Activated CD4-positive, alpha-beta T cell treated with anti-CD3 and anti-CD28 coated beads, Interleukin-2, amount 10 ng/mL, durations not matched to agents 7 days and 5 days (primary cell): ENCODE results near the gene PSG4. TPM values are rescaled to one million over a fixed set of nuclear protein-coding genes. Genes with fewer than 3 reads are reported as not detected.
"Not testable (repeated sequence)": the region's sequence is repeated elsewhere in the genome, so short reads cannot be mapped to it uniquely, and the experiment has no call there.

Source experiments
- CTCF ChIA-PET: fragments of 350-600 bp; sonication (Branson Sonifier 250); formaldehyde crosslinking; loops from one replicate; lab custom pipeline; 2021; ENCODE audit warnings: antibody characterized with exemption; lab: Charles Lee
- POLR2A ChIA-PET: fragments of 350-600 bp; sonication (Branson Sonifier 250); formaldehyde crosslinking; loops from one replicate; lab custom pipeline; 2021; ENCODE audit warnings: antibody characterized with exemption; lab: Charles Lee
- DNase-seq: peaks from one replicate; pipeline ENCODE4 v3.0.0-alpha.2; 2020
- H3K27ac Mint-ChIP-seq: one replicate; pipeline ENCODE4 v1.8.0; 2021; ENCODE audit warnings: mild to moderate bottlenecking, moderate library complexity, mixed read lengths
- H3K27me3 Mint-ChIP-seq: one replicate; pipeline ENCODE4 v1.8.0; 2021; ENCODE audit warnings: mixed read lengths
- H3K36me3 Mint-ChIP-seq: one replicate; pipeline ENCODE4 v1.8.0; 2021; ENCODE audit warnings: low read depth, mixed read lengths
- H3K4me1 Mint-ChIP-seq: one replicate; pipeline ENCODE4 v1.8.0; 2021; ENCODE audit warnings: mixed read lengths
- H3K4me3 Mint-ChIP-seq: one replicate; pipeline ENCODE4 v1.8.0; 2021; ENCODE audit warnings: mild to moderate bottlenecking, moderate library complexity, mixed read lengths
- H3K9me3 Mint-ChIP-seq: one replicate; pipeline ENCODE4 v1.8.0; 2021; ENCODE audit warnings: mixed read lengths
- total RNA-seq, 2 experiments: library from RNA; stranded (reverse); gene quantifications; one replicate each; pipeline ENCODE4 v1.2.3, GENCODE V29; 2021

Gene PSG4
- total RNA-seq, 2 experiments from 2014 or later = not detected

GRCh38 chr19:43224201-43224854 lies 18.9 kb upstream of the PSG4 start:
- peaks cover 38% of the 10 kb centered on the region for H3K9me3 Mint-ChIP-seq
- H3K27ac Mint-ChIP-seq, H3K4me3 Mint-ChIP-seq, DNase-seq, H3K36me3 Mint-ChIP-seq, H3K27me3 Mint-ChIP-seq, CTCF ChIA-PET, POLR2A ChIA-PET, H3K4me1 Mint-ChIP-seq: not testable (repeated sequence)

GRCh38 chr19:43221891-43222290 lies 16.5 kb upstream of the PSG4 start:
- H3K4me3 Mint-ChIP-seq, POLR2A ChIA-PET, DNase-seq, H3K27ac Mint-ChIP-seq, H3K36me3 Mint-ChIP-seq, CTCF ChIA-PET, H3K4me1 Mint-ChIP-seq, H3K27me3 Mint-ChIP-seq: not testable (repeated sequence)
- H3K9me3 Mint-ChIP-seq = peaks cover 24% of the 10 kb centered on the region

GRCh38 chr19:43219136-43219535 lies 13.7 kb upstream of the PSG4 start:
- H3K36me3 Mint-ChIP-seq, DNase-seq, H3K4me1 Mint-ChIP-seq, H3K27me3 Mint-ChIP-seq, CTCF ChIA-PET, H3K27ac Mint-ChIP-seq, H3K4me3 Mint-ChIP-seq, POLR2A ChIA-PET: not testable (repeated sequence)
- peaks cover 11% of the 10 kb centered on the region for H3K9me3 Mint-ChIP-seq

- H3K4me3 Mint-ChIP-seq, POLR2A ChIA-PET, H3K4me1 Mint-ChIP-seq, H3K36me3 Mint-ChIP-seq, H3K27ac Mint-ChIP-seq, H3K27me3 Mint-ChIP-seq, CTCF ChIA-PET, DNase-seq, H3K9me3 Mint-ChIP-seq: not testable (repeated sequence)
Measured at GRCh38 chr19:43215881-43216280, 10.4 kb upstream of the PSG4 start.

GRCh38 chr19:43207991-43208390 lies 2.6 kb upstream of the PSG4 start:
- H3K4me1 Mint-ChIP-seq = no peaks in the 10 kb centered on the region
- no peaks in the 10 kb centered on the region for H3K36me3 Mint-ChIP-seq
- H3K4me3 Mint-ChIP-seq = no peak overlapping the region
- H3K9me3 Mint-ChIP-seq = no peaks in the 10 kb centered on the region
- POLR2A ChIA-PET = no interaction called here
- H3K27me3 Mint-ChIP-seq = no peaks in the 10 kb centered on the region
- H3K27ac Mint-ChIP-seq = peak overlapping the region; percentile 54
- CTCF ChIA-PET = no interaction called here
- no peak for DNase-seq

GRCh38 chr19:43207174-43207573 lies 1.7 kb upstream of the PSG4 start:
- POLR2A ChIA-PET, H3K4me3 Mint-ChIP-seq, H3K27me3 Mint-ChIP-seq, CTCF ChIA-PET, H3K4me1 Mint-ChIP-seq, H3K9me3 Mint-ChIP-seq, H3K27ac Mint-ChIP-seq, DNase-seq, H3K36me3 Mint-ChIP-seq: not testable (repeated sequence)

- POLR2A ChIA-PET, CTCF ChIA-PET, H3K27ac Mint-ChIP-seq, H3K27me3 Mint-ChIP-seq, H3K36me3 Mint-ChIP-seq, H3K4me3 Mint-ChIP-seq, H3K4me1 Mint-ChIP-seq, DNase-seq, H3K9me3 Mint-ChIP-seq: not testable (repeated sequence)
Measured at GRCh38 chr19:43203611-43204010, 1.8 kb downstream of the PSG4 start.

GRCh38 chr19:43201891-43202290 lies 3.5 kb downstream of the PSG4 start:
- H3K36me3 Mint-ChIP-seq, H3K27me3 Mint-ChIP-seq, H3K9me3 Mint-ChIP-seq, H3K4me3 Mint-ChIP-seq, DNase-seq, H3K27ac Mint-ChIP-seq, POLR2A ChIA-PET, H3K4me1 Mint-ChIP-seq, CTCF ChIA-PET: not testable (repeated sequence)

- DNase-seq, H3K27me3 Mint-ChIP-seq, H3K27ac Mint-ChIP-seq, H3K9me3 Mint-ChIP-seq, H3K36me3 Mint-ChIP-seq, CTCF ChIA-PET, H3K4me3 Mint-ChIP-seq, POLR2A ChIA-PET, H3K4me1 Mint-ChIP-seq: not testable (repeated sequence)
Measured at GRCh38 chr19:43201337-43201801, 4.1 kb downstream of the PSG4 start.

GRCh38 chr19:43198686-43199419 lies 6.6 kb downstream of the PSG4 start:
- CTCF ChIA-PET, H3K4me1 Mint-ChIP-seq, DNase-seq, H3K27ac Mint-ChIP-seq, H3K36me3 Mint-ChIP-seq, H3K27me3 Mint-ChIP-seq, H3K9me3 Mint-ChIP-seq, H3K4me3 Mint-ChIP-seq, POLR2A ChIA-PET: not testable (repeated sequence)

GRCh38 chr19:43197666-43198397 lies 7.6 kb downstream of the PSG4 start:
- H3K36me3 Mint-ChIP-seq, H3K9me3 Mint-ChIP-seq, H3K4me3 Mint-ChIP-seq, POLR2A ChIA-PET, CTCF ChIA-PET, H3K27ac Mint-ChIP-seq, DNase-seq, H3K4me1 Mint-ChIP-seq, H3K27me3 Mint-ChIP-seq: not testable (repeated sequence)

GRCh38 chr19:43194397-43194796 lies 11.0 kb downstream of the PSG4 start:
- CTCF ChIA-PET, H3K9me3 Mint-ChIP-seq, H3K27me3 Mint-ChIP-seq, H3K36me3 Mint-ChIP-seq, DNase-seq, POLR2A ChIA-PET, H3K27ac Mint-ChIP-seq, H3K4me3 Mint-ChIP-seq, H3K4me1 Mint-ChIP-seq: not testable (repeated sequence)

GRCh38 chr19:43192381-43193155 lies 12.9 kb downstream of the PSG4 start:
- H3K27me3 Mint-ChIP-seq, DNase-seq, H3K27ac Mint-ChIP-seq, H3K4me3 Mint-ChIP-seq, CTCF ChIA-PET, H3K4me1 Mint-ChIP-seq, H3K36me3 Mint-ChIP-seq, H3K9me3 Mint-ChIP-seq: not testable (repeated sequence)
- POLR2A ChIA-PET = interaction anchor here (0.6 kb wide), 1 partner anchor 228 kb away, joined by 7 read pairs; no protein-coding TSS in a partner anchor
